H1 (cell line): ENCODE results near the gene CIRBP. TPM values are rescaled to one million over a fixed set of nuclear protein-coding genes. Genes with fewer than 3 reads are reported as not detected.

Source experiments
- CREB1 ChIP-seq: IDR thresholded peaks from 2 replicates; pipeline ENCODE4 v1.6.1; 2012; ENCODE audit warnings: inconsistent platforms
- EZH2 ChIP-seq: fragments of 200-600 bp; sonication (generic); IDR thresholded peaks from 2 replicates; pipeline ENCODE4 v1.7.1; 2012; ENCODE audit warnings: low read depth, mild to moderate bottlenecking, moderate library complexity, low read length, inconsistent platforms; ENCODE audit not compliant: severe bottlenecking
- GABPA ChIP-seq: IDR thresholded peaks from 2 replicates; pipeline ENCODE4 v1.6.1; 2011; ENCODE audit warnings: mild to moderate bottlenecking, low read length, moderate library complexity, borderline replicate concordance; ENCODE audit not compliant: insufficient read depth
- GTF2F1 ChIP-seq: IDR thresholded peaks from 2 replicates; pipeline ENCODE4 v1.6.1; 2012; ENCODE audit warnings: low read depth, low read length, improper control_type of control experiment, borderline replicate concordance
- HDAC2 ChIP-seq, 2 experiments: fragments of 300-600 bp in 1 of 2; sonication (generic) in 1 of 2; IDR thresholded peaks; 2 replicates each; pipeline ENCODE4 v1.6.1; 2011 to 2012; ENCODE audit warnings: low read depth in 2 of 2, low read length in 2 of 2, mild to moderate bottlenecking in 2 of 2, moderate library complexity in 2 of 2, borderline replicate concordance in 1 of 2, inconsistent platforms in 1 of 2
- JUND ChIP-seq: IDR thresholded peaks from 2 replicates; pipeline ENCODE4 v1.6.1; 2011; ENCODE audit warnings: mild to moderate bottlenecking, improper control_type of control experiment, low read length
- POLR2A ChIP-seq, 2 experiments: IDR thresholded peaks; 1 replicate in 1 of 2; 2 replicates in 1 of 2; pipeline ENCODE4 v1.6.1; 2011; ENCODE audit warnings: low read depth in 2 of 2, low read length in 2 of 2, mild to moderate bottlenecking in 2 of 2; ENCODE audit errors: control extremely low read depth in 1 of 2
- SP1 ChIP-seq: IDR thresholded peaks from 2 replicates; pipeline ENCODE4 v1.6.1; 2011; ENCODE audit warnings: low read depth, low read length
- SUZ12 ChIP-seq: fragments of 200-600 bp; sonication (generic); IDR thresholded peaks from 2 replicates; pipeline ENCODE4 v1.6.1; 2012; ENCODE audit warnings: mild to moderate bottlenecking, inconsistent platforms, low read length, moderate library complexity, mixed read lengths
- TCF12 ChIP-seq: IDR thresholded peaks from 2 replicates; pipeline ENCODE4 v1.6.1; 2011; ENCODE audit warnings: low read depth, mild to moderate bottlenecking, low read length
- USF2 ChIP-seq: IDR thresholded peaks from 2 replicates; pipeline ENCODE4 v1.6.1; 2011; ENCODE audit warnings: low read length, improper control_type of control experiment
- polyA plus RNA-seq, 7 experiments: library from polyadenylated mRNA; depleted of rRNA in 3 of 7; stranded (reverse) in 5 of 7; unstranded in 2 of 7; fragments of >200 nt in 5 of 7; fragments of 200-250 nt in 2 of 7; gene quantifications; 1 replicate in 5 of 7; 2 replicates in 1 of 7; 4 replicates in 1 of 7; pipeline versions ENCODE4 v1.2.1 to v1.2.3, GENCODE V29; 2011 to 2013; ENCODE audit warnings: missing spikeins in 2 of 7, mixed read lengths in 2 of 7
- total RNA-seq: library from RNA; stranded (reverse); fragmentation: NEBNext Ultra II Directional; extraction: Animal tissue kit (Norgen Biotek cat#: 25700); gene quantifications from 2 replicates; pipeline ENCODE4 v1.2.1, GENCODE V29; 2021
- TF ChIP-seq, protein P1 (sequence below), 3 experiments: IDR thresholded peaks; 1 replicate in 2 of 3; 2 replicates in 1 of 3; pipeline versions ENCODE4 v1.5.1 to v1.6.1; 2011; ENCODE audit warnings: low read length in 3 of 3, mild to moderate bottlenecking in 3 of 3, inconsistent platforms in 2 of 3, low read depth in 1 of 3, moderate library complexity in 1 of 3; ENCODE audit not compliant: insufficient read depth in 1 of 3; ENCODE audit errors: control extremely low read depth in 1 of 3
- TF ChIP-seq, protein P2 (sequence below): IDR thresholded peaks from 2 replicates; pipeline ENCODE4 v1.6.1; 2012; ENCODE audit warnings: inconsistent platforms

Gene CIRBP
- total and polyA plus RNA-seq, 2 of the 8 experiments (the other 6 are each of a cell fraction or from before 2014, with no cell fraction given): 175 to 199 TPM

GRCh38 chr19:1239796-1240737 lies 29.1 kb upstream of the CIRBP start (continued):
- TF ChIP-seq HDAC2 (IDR thresholded peaks at IDR 0.05; ENCODE audit: borderline replicate concordance in 1 of 2, low read depth in 2 of 2, low read length in 2 of 2): 0 out of 4 replicates have a peak, but pooled peaks of 1 of the 2 experiments have one; percentile 20
- peak; percentile 97 for TF ChIP-seq CREB1
- TF ChIP-seq USF2: peak; percentile 24
- TF ChIP-seq JUND: peak; percentile 95
- peak; percentile 52; the same call in 1 of the 2 replicates for TF ChIP-seq SP1
- no peak for TF ChIP-seq SUZ12
- TF ChIP-seq GABPA: peak; percentile 75; the same call in 1 of the 2 replicates
- TF ChIP-seq EZH2: no peak
- TF ChIP-seq GTF2F1: no peak
- TF ChIP-seq, protein P1, sequence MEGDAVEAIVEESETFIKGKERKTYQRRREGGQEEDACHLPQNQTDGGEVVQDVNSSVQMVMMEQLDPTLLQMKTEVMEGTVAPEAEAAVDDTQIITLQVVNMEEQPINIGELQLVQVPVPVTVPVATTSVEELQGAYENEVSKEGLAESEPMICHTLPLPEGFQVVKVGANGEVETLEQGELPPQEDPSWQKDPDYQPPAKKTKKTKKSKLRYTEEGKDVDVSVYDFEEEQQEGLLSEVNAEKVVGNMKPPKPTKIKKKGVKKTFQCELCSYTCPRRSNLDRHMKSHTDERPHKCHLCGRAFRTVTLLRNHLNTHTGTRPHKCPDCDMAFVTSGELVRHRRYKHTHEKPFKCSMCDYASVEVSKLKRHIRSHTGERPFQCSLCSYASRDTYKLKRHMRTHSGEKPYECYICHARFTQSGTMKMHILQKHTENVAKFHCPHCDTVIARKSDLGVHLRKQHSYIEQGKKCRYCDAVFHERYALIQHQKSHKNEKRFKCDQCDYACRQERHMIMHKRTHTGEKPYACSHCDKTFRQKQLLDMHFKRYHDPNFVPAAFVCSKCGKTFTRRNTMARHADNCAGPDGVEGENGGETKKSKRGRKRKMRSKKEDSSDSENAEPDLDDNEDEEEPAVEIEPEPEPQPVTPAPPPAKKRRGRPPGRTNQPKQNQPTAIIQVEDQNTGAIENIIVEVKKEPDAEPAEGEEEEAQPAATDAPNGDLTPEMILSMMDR (IDR thresholded peaks at IDR 0.05; ENCODE audit: control extremely low read depth in 1 of 3, insufficient read depth in 1 of 3, low read depth in 1 of 3, low read length in 3 of 3): peak; percentile 63 to 89 (median 81)
- TF ChIP-seq, protein P2, sequence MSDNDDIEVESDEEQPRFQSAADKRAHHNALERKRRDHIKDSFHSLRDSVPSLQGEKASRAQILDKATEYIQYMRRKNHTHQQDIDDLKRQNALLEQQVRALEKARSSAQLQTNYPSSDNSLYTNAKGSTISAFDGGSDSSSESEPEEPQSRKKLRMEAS: peak; percentile 76
- 0 out of 3 replicates have a peak, but pooled peaks of 1 of the 2 experiments have one; percentile 26 for TF ChIP-seq POLR2A (IDR thresholded peaks at IDR 0.05; ENCODE audit: control extremely low read depth in 1 of 2, low read depth in 2 of 2, low read length in 2 of 2)
- TF ChIP-seq TCF12: 0 out of 2 replicates have a peak, but pooled peaks have one; percentile 37
